ENCODE measurements around the gene EXOC6B.

The EXOC6B gene

GRCh38 chr2:72237549-72237948, 588.3 kb downstream of the EXOC6B start:
- DNase-seq (ENCODE audit: low spot score): no peak
- Histone ChIP-seq H3K27me3 (ENCODE audit: control insufficient read depth in 3 of 3, insufficient read depth in 3 of 3, low read depth in 1 of 3, low read length in 3 of 3) (no peaks in the 10 kb centered on the region), H3K9me3 (replicated peaks in 1 of 2; ENCODE audit: control insufficient read depth in 2 of 2, insufficient read depth in 1 of 2, low read depth in 1 of 2, low read length in 2 of 2) (no peaks in the 10 kb centered on the region), H4K8ac (ENCODE audit: low read depth, low read length) (no peak overlapping the region), H2AK5ac (ENCODE audit: low read depth, low read length) (no peak overlapping the region), H3K4me1 (ENCODE audit: control insufficient read depth in 2 of 2, insufficient read depth in 1 of 2, low read depth in 1 of 2, low read length in 2 of 2) (no peaks in the 10 kb centered on the region), H4K91ac (ENCODE audit: low read depth, low read length, poor library complexity) (no peak overlapping the region), H3K9ac (ENCODE audit: low read depth, low read length, poor library complexity) (no peak overlapping the region), H3K27ac (replicated peaks; ENCODE audit: low read length) (no peak overlapping the region), H2BK5ac (ENCODE audit: low read length) (no peak overlapping the region), H2AFZ (ENCODE audit: low read length) (no peak overlapping the region), H3K4me3 (ENCODE audit: low read length in 2 of 2) (no peak overlapping the region), H3K79me1 (ENCODE audit: low read depth, low read length) (peaks cover 3% of the 10 kb centered on the region), H2BK15ac (ENCODE audit: low read length) (no peak overlapping the region), H3K4me2 (ENCODE audit: insufficient read depth, low read length, poor library complexity, severe bottlenecking) (no peak overlapping the region), H3K14ac (ENCODE audit: low read length) (no peak overlapping the region), H3K18ac (ENCODE audit: low read length) (no peak overlapping the region), H3K4ac (ENCODE audit: low read length) (no peak overlapping the region), H2BK12ac (ENCODE audit: low read length) (no peak overlapping the region), H3K36me3 (replicated peaks in 1 of 2; ENCODE audit: control insufficient read depth in 2 of 2, insufficient read depth in 2 of 2, low read length in 2 of 2) (no peaks in the 10 kb centered on the region), H2BK120ac (ENCODE audit: low read depth, low read length) (no peak overlapping the region), H3K23ac (ENCODE audit: low read depth, low read length, poor library complexity) (no peak overlapping the region)
- WGBS, 2 donors (ENCODE audit: extremely low coverage in 2 of 2, insufficient read length in 2 of 2, insufficient replicate concordance in 1 of 2): no CpG with 5 or more reads among the region's 2 CpGs

GRCh38 chr2:72236445-72237067, 589.3 kb downstream of the EXOC6B start:
- H3K27me3 ChIP-seq (ENCODE audit: control insufficient read depth in 3 of 3, insufficient read depth in 3 of 3, low read depth in 1 of 3, low read length in 3 of 3): no peaks in the 10 kb centered on the region
- no peak overlapping the region for H4K91ac ChIP-seq (ENCODE audit: low read depth, low read length, poor library complexity)
- no peak overlapping the region for H3K23ac ChIP-seq (ENCODE audit: low read depth, low read length, poor library complexity)
- no peak for DNase-seq (ENCODE audit: low spot score)
- no peak overlapping the region for H3K4me2 ChIP-seq (ENCODE audit: insufficient read depth, low read length, poor library complexity, severe bottlenecking)
- no CpG with 5 or more reads among the region's 3 CpGs for WGBS, 2 donors (ENCODE audit: extremely low coverage in 2 of 2, insufficient read length in 2 of 2, insufficient replicate concordance in 1 of 2)
- H2AFZ ChIP-seq (ENCODE audit: low read length): no peak overlapping the region
- no peak overlapping the region for H3K27ac ChIP-seq (replicated peaks; ENCODE audit: low read length)
- H3K14ac ChIP-seq (ENCODE audit: low read length): no peak overlapping the region
- no peak overlapping the region for H2BK5ac ChIP-seq (ENCODE audit: low read length)
- H2BK12ac ChIP-seq (ENCODE audit: low read length): no peak overlapping the region
- H3K79me1 ChIP-seq (ENCODE audit: low read depth, low read length): peaks cover 1% of the 10 kb centered on the region
- H4K8ac ChIP-seq (ENCODE audit: low read depth, low read length): no peak overlapping the region
- H3K36me3 ChIP-seq (replicated peaks in 1 of 2; ENCODE audit: control insufficient read depth in 2 of 2, insufficient read depth in 2 of 2, low read length in 2 of 2): no peaks in the 10 kb centered on the region
- H2BK15ac ChIP-seq (ENCODE audit: low read length): no peak overlapping the region
- no peak overlapping the region for H3K9ac ChIP-seq (ENCODE audit: low read depth, low read length, poor library complexity)
- no peaks in the 10 kb centered on the region for H3K4me1 ChIP-seq (ENCODE audit: control insufficient read depth in 2 of 2, insufficient read depth in 1 of 2, low read depth in 1 of 2, low read length in 2 of 2)
- no peaks in the 10 kb centered on the region for H3K9me3 ChIP-seq (replicated peaks in 1 of 2; ENCODE audit: control insufficient read depth in 2 of 2, insufficient read depth in 1 of 2, low read depth in 1 of 2, low read length in 2 of 2)
- H2BK120ac ChIP-seq (ENCODE audit: low read depth, low read length): no peak overlapping the region
- no peak overlapping the region for H3K4ac ChIP-seq (ENCODE audit: low read length)
- no peak overlapping the region for H3K4me3 ChIP-seq (ENCODE audit: low read length in 2 of 2)
- no peak overlapping the region for H2AK5ac ChIP-seq (ENCODE audit: low read depth, low read length)
- no peak overlapping the region for H3K18ac ChIP-seq (ENCODE audit: low read length)

GRCh38 chr2:72235497-72236415, 590.1 kb downstream of the EXOC6B start:
- Histone ChIP-seq H3K4me1 (ENCODE audit: control insufficient read depth in 2 of 2, insufficient read depth in 1 of 2, low read depth in 1 of 2, low read length in 2 of 2) (no peaks in the 10 kb centered on the region), H3K27ac (replicated peaks; ENCODE audit: low read length) (no peak overlapping the region)
- WGBS, 2 donors (ENCODE audit: extremely low coverage in 2 of 2, insufficient read length in 2 of 2, insufficient replicate concordance in 1 of 2): no CpG with 5 or more reads among the region's 5 CpGs

GRCh38 chr2:72233211-72233610, 592.6 kb downstream of the EXOC6B start:
- DNase-seq (ENCODE audit: low spot score): no peak
- H4K8ac ChIP-seq (ENCODE audit: low read depth, low read length): no peak overlapping the region
- no peak overlapping the region for H2BK120ac ChIP-seq (ENCODE audit: low read depth, low read length)
- no CpG with 5 or more reads among the region's 2 CpGs for WGBS, 2 donors (ENCODE audit: extremely low coverage in 2 of 2, insufficient read length in 2 of 2, insufficient replicate concordance in 1 of 2)
- no peak overlapping the region for H3K18ac ChIP-seq (ENCODE audit: low read length)
- H3K9ac ChIP-seq (ENCODE audit: low read depth, low read length, poor library complexity): no peak overlapping the region
- no peak overlapping the region for H3K23ac ChIP-seq (ENCODE audit: low read depth, low read length, poor library complexity)
- no peak overlapping the region for H2BK15ac ChIP-seq (ENCODE audit: low read length)
- no peak overlapping the region for H3K4me2 ChIP-seq (ENCODE audit: insufficient read depth, low read length, poor library complexity, severe bottlenecking)
- H2BK12ac ChIP-seq (ENCODE audit: low read length): no peak overlapping the region
- no peaks in the 10 kb centered on the region for H3K4me1 ChIP-seq (ENCODE audit: control insufficient read depth in 2 of 2, insufficient read depth in 1 of 2, low read depth in 1 of 2, low read length in 2 of 2)
- H2AK5ac ChIP-seq (ENCODE audit: low read depth, low read length): no peak overlapping the region
- H2AFZ ChIP-seq (ENCODE audit: low read length): no peak overlapping the region
- H3K4ac ChIP-seq (ENCODE audit: low read length): no peak overlapping the region
- no peaks in the 10 kb centered on the region for H3K9me3 ChIP-seq (replicated peaks in 1 of 2; ENCODE audit: control insufficient read depth in 2 of 2, insufficient read depth in 1 of 2, low read depth in 1 of 2, low read length in 2 of 2)
- no peak overlapping the region for H4K91ac ChIP-seq (ENCODE audit: low read depth, low read length, poor library complexity)
- H3K79me1 ChIP-seq (ENCODE audit: low read depth, low read length): peaks cover 1% of the 10 kb centered on the region
- no peaks in the 10 kb centered on the region for H3K27me3 ChIP-seq (ENCODE audit: control insufficient read depth in 3 of 3, insufficient read depth in 3 of 3, low read depth in 1 of 3, low read length in 3 of 3)
- no peak overlapping the region for H2BK5ac ChIP-seq (ENCODE audit: low read length)
- H3K14ac ChIP-seq (ENCODE audit: low read length): no peak overlapping the region
- no peaks in the 10 kb centered on the region for H3K36me3 ChIP-seq (replicated peaks in 1 of 2; ENCODE audit: control insufficient read depth in 2 of 2, insufficient read depth in 2 of 2, low read length in 2 of 2)
- no peak overlapping the region for H3K4me3 ChIP-seq (ENCODE audit: low read length in 2 of 2)
- H3K27ac ChIP-seq (replicated peaks; ENCODE audit: low read length): no peak overlapping the region

More at GRCh38 chr2:72235497-72236415, 590.1 kb downstream of the EXOC6B start:
- DNase-seq (ENCODE audit: low spot score): no peak
- H3K18ac ChIP-seq (ENCODE audit: low read length): no peak overlapping the region
- no peak overlapping the region for H2BK15ac ChIP-seq (ENCODE audit: low read length)
- H4K8ac ChIP-seq (ENCODE audit: low read depth, low read length): no peak overlapping the region
- H3K4me3 ChIP-seq (ENCODE audit: low read length in 2 of 2): no peak overlapping the region
- no peak overlapping the region for H2BK5ac ChIP-seq (ENCODE audit: low read length)
- no peak overlapping the region for H2BK120ac ChIP-seq (ENCODE audit: low read depth, low read length)
- no peaks in the 10 kb centered on the region for H3K27me3 ChIP-seq (ENCODE audit: control insufficient read depth in 3 of 3, insufficient read depth in 3 of 3, low read depth in 1 of 3, low read length in 3 of 3)
- no peak overlapping the region for H3K4me2 ChIP-seq (ENCODE audit: insufficient read depth, low read length, poor library complexity, severe bottlenecking)
- H2AFZ ChIP-seq (ENCODE audit: low read length): no peak overlapping the region
- no peak overlapping the region for H3K23ac ChIP-seq (ENCODE audit: low read depth, low read length, poor library complexity)
- H2AK5ac ChIP-seq (ENCODE audit: low read depth, low read length): no peak overlapping the region
- H2BK12ac ChIP-seq (ENCODE audit: low read length): no peak overlapping the region
- no peaks in the 10 kb centered on the region for H3K9me3 ChIP-seq (replicated peaks in 1 of 2; ENCODE audit: control insufficient read depth in 2 of 2, insufficient read depth in 1 of 2, low read depth in 1 of 2, low read length in 2 of 2)
- H3K14ac ChIP-seq (ENCODE audit: low read length): no peak overlapping the region
- no peak overlapping the region for H4K91ac ChIP-seq (ENCODE audit: low read depth, low read length, poor library complexity)
- peaks cover 1% of the 10 kb centered on the region for H3K79me1 ChIP-seq (ENCODE audit: low read depth, low read length)
- H3K9ac ChIP-seq (ENCODE audit: low read depth, low read length, poor library complexity): no peak overlapping the region
- no peak overlapping the region for H3K4ac ChIP-seq (ENCODE audit: low read length)
- no peaks in the 10 kb centered on the region for H3K36me3 ChIP-seq (replicated peaks in 1 of 2; ENCODE audit: control insufficient read depth in 2 of 2, insufficient read depth in 2 of 2, low read length in 2 of 2)

All from neuronal stem cell (in vitro differentiated cells).